ENCODE measurements around the gene ATP5PD. TPM values are rescaled to one million over a fixed set of nuclear protein-coding genes. Genes with fewer than 3 reads are reported as not detected.

Gene ATP5PD
- total and polyA plus RNA-seq, 2 of the 13 experiments (the other 11 are each of a cell fraction or from before 2014, with no cell fraction given), result 158 to 428 TPM

DNA sequence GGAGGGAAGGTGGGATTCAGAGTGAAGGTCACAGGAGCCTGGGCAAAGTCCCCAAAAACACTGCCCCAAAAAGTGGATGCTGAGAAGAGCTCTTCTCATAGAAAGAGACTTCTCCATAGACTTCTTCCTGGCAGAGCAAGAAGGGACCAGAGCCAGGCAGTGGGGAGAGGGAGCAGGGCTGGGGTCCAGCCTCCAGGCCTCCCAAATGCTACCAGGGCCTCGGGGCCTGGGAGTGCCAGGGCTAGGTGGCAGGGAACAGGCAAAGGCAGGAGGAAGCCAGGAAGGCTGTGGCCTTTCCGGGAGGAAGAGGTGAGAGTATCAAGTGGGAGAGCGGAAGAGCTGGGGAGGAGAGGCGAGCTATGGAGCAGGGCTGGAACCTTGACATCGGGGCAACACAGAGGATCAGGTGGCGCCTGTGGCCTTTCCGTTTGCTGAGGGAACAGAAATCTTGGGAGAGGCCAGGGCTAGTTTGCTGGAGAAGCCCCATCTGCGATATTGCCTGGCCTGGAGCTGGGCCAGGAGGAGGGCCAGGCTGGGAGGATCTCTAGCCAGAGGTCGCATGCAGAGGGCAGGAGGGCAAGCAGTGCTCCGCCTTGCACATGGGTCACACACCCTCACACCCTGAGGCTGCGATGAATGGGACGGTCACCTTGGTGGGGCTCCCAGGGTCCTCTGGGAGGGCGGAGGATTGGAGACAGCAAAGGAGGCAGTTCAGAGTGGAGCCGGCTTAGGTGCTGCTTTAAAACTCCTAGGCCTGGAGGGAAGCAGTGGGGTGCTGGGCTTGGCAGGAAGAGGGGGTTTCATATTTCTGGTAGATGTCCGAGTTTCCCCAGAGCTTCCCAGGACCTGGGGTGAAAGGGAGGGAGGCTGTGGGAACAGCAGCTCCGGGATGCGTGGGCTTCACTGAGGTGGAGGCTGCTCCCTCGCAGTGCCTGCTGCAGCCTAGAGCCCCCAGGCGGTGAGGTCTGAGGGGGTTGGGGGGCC is 44.4 kb upstream of the ATP5PD start (continued):
- TF ChIP-seq ZNF652 (CRISPR knock-in tag; IDR thresholded peaks at IDR 0.05; ENCODE audit: borderline replicate concordance, low read depth) (no peak), ZNF205 (CRISPR knock-in tag; IDR thresholded peaks at IDR 0.05) (peak; percentile 64; the same call in 1 of the 2 replicates), HNF4G (IDR thresholded peaks at IDR 0.05; ENCODE audit: borderline replicate concordance, low read depth, low read length) (peak; percentile 82; the same call in 1 of the 2 replicates), HNF4G (CRISPR knock-in tag; IDR thresholded peaks at IDR 0.05; ENCODE audit: borderline replicate concordance, low read depth) (no peak; the same call in 1 of the 2 replicates), ZC3H13 (CRISPR knock-in tag; IDR thresholded peaks at IDR 0.05) (0 out of 2 replicates have a peak, but pooled peaks have one; percentile 49), THAP11 (CRISPR knock-in tag; IDR thresholded peaks at IDR 0.05) (peak; percentile 22; the same call in 1 of the 2 replicates), GZF1 (CRISPR knock-in tag; IDR thresholded peaks at IDR 0.05) (no peak; the same call in 1 of the 2 replicates), NCOA2 (CRISPR knock-in tag; IDR thresholded peaks at IDR 0.05) (peak; percentile 72; the same call in 1 of the 2 replicates), CENPT (CRISPR knock-in tag; IDR thresholded peaks at IDR 0.05; ENCODE audit: low read depth) (no peak; the same call in 1 of the 2 replicates), ZNF460 (CRISPR knock-in tag; IDR thresholded peaks at IDR 0.05; ENCODE audit: borderline replicate concordance) (no peak), MYC (CRISPR knock-in tag; IDR thresholded peaks at IDR 0.05; ENCODE audit: borderline replicate concordance) (peak; percentile 80; the same call in 1 of the 2 replicates), ZBTB38 (CRISPR knock-in tag; IDR thresholded peaks at IDR 0.05) (no peak; the same call in 1 of the 2 replicates), PPARG (CRISPR knock-in tag; conservative IDR thresholded peaks at IDR 0.05) (peak; percentile 44; the same call in 1 of the 2 replicates), HDAC2 (CRISPR knock-in tag; IDR thresholded peaks at IDR 0.05) (peak; percentile 96), ZNF235 (CRISPR knock-in tag; IDR thresholded peaks at IDR 0.05; ENCODE audit: borderline replicate concordance) (no peak)
- TF ChIP-seq, protein P1, sequence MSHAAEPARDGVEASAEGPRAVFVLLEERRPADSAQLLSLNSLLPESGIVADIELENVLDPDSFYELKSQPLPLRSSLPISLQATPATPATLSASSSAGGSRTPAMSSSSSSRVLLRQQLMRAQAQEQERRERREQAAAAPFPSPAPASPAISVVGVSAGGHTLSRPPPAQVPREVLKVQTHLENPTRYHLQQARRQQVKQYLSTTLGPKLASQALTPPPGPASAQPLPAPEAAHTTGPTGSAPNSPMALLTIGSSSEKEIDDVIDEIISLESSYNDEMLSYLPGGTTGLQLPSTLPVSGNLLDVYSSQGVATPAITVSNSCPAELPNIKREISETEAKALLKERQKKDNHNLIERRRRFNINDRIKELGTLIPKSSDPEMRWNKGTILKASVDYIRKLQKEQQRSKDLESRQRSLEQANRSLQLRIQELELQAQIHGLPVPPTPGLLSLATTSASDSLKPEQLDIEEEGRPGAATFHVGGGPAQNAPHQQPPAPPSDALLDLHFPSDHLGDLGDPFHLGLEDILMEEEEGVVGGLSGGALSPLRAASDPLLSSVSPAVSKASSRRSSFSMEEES (CRISPR knock-in tag; IDR thresholded peaks at IDR 0.05), result peak; percentile 75
- TF ChIP-seq, protein P2, sequence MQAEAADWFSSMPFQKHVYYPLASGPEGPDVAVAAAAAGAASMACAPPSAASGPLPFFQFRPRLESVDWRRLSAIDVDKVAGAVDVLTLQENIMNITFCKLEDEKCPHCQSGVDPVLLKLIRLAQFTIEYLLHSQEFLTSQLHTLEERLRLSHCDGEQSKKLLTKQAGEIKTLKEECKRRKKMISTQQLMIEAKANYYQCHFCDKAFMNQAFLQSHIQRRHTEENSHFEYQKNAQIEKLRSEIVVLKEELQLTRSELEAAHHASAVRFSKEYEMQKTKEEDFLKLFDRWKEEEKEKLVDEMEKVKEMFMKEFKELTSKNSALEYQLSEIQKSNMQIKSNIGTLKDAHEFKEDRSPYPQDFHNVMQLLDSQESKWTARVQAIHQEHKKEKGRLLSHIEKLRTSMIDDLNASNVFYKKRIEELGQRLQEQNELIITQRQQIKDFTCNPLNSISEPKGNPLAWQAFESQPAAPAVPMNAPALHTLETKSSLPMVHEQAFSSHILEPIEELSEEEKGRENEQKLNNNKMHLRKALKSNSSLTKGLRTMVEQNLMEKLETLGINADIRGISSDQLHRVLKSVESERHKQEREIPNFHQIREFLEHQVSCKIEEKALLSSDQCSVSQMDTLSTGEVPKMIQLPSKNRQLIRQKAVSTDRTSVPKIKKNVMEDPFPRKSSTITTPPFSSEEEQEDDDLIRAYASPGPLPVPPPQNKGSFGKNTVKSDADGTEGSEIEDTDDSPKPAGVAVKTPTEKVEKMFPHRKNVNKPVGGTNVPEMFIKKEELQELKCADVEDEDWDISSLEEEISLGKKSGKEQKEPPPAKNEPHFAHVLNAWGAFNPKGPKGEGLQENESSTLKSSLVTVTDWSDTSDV (CRISPR knock-in tag; IDR thresholded peaks at IDR 0.05), result no peak
- TF ChIP-seq, protein P3, sequence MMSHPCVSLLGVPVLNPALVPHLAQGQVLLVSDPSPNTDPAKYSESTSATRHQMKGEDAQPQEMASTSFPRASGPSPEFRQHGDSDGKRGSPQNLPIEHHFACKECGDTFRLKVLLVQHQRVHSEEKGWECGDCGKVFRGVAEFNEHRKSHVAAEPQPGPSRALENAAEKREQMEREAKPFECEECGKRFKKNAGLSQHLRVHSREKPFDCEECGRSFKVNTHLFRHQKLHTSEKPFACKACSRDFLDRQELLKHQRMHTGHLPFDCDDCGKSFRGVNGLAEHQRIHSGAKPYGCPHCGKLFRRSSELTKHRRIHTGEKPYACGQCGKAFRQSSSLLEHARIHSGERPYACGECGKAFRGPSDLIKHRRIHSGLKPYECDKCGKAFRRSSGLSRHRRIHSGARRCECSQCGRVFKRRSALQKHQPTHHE (CRISPR knock-in tag; IDR thresholded peaks at IDR 0.05; ENCODE audit: borderline replicate concordance), result peak; percentile 27; the same call in 1 of the 2 replicates
- TF ChIP-seq, protein P4, sequence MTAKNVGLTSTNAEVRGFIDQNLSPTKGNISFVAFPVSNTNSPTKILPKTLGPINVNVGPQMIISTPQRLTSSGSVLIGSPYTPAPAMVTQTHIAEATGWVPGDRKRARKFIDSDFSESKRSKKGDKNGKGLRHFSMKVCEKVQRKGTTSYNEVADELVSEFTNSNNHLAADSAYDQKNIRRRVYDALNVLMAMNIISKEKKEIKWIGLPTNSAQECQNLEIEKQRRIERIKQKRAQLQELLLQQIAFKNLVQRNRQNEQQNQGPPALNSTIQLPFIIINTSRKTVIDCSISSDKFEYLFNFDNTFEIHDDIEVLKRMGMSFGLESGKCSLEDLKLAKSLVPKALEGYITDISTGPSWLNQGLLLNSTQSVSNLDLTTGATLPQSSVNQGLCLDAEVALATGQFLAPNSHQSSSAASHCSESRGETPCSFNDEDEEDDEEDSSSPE (CRISPR knock-in tag; IDR thresholded peaks at IDR 0.05), result peak; percentile 55; the same call in 1 of the 2 replicates
